CD4-positive, CD25-positive, alpha-beta regulatory T cell (primary cell): ENCODE results near the gene ZFYVE21. TPM values are rescaled to one million over a fixed set of nuclear protein-coding genes. Genes with fewer than 3 reads are reported as not detected.
A peak's percentile ranks its signal among the peaks of the same experiment; 100 is the strongest.

ENCODE experiments used
- ATAC-seq, 2 donors: fragments of 150-1000 bp; cut with Tn5 transposase; one replicate each; pipeline ENCODE4 v1.10.0; 2021; ENCODE audit warnings: low read depth in 2 of 2, moderate number of reproducible peaks in 2 of 2, moderate library complexity in 1 of 2
- DNase-seq, 3 donors: peaks; one replicate each; pipeline versions ENCODE4 v3.0.0 to v3.0.0-alpha.2; 2012 to 2022; ENCODE audit warnings: mixed read lengths in 1 of 3
- H3K27ac ChIP-seq: one replicate; pipeline ENCODE4 v1.7.0; 2013; ENCODE audit warnings: mild to moderate bottlenecking, low read length; ENCODE audit not compliant: insufficient read depth, poor library complexity, severe bottlenecking
- H3K27me3 ChIP-seq: one replicate; pipeline ENCODE4 v1.7.0; 2013; ENCODE audit warnings: low read length; ENCODE audit not compliant: control insufficient read depth, insufficient read depth
- H3K36me3 ChIP-seq: one replicate; pipeline ENCODE4 v1.7.0; 2013; ENCODE audit warnings: mild to moderate bottlenecking, low read length, moderate library complexity; ENCODE audit not compliant: control insufficient read depth, insufficient read depth
- H3K4me1 ChIP-seq: 2 replicates; pipeline ENCODE4 v1.7.0; 2013; ENCODE audit warnings: mild to moderate bottlenecking, low read length; ENCODE audit not compliant: insufficient read depth, control insufficient read depth, poor library complexity, severe bottlenecking
- H3K4me3 ChIP-seq: one replicate; pipeline ENCODE4 v1.7.0; 2013; ENCODE audit warnings: low read depth, mild to moderate bottlenecking, low read length, moderate library complexity
- H3K9me3 ChIP-seq, 2 experiments: 1 replicate in 1 of 2; 2 replicates in 1 of 2; pipeline ENCODE4 v1.7.0; 2013; ENCODE audit warnings: low read length in 2 of 2, mild to moderate bottlenecking in 1 of 2, moderate library complexity in 1 of 2; ENCODE audit not compliant: control insufficient read depth in 2 of 2
- H3K27ac Mint-ChIP-seq, 3 donors: one replicate each; pipeline ENCODE4 v1.8.0; 2020 to 2022; ENCODE audit warnings: mild to moderate bottlenecking in 3 of 3, mixed read lengths in 3 of 3, moderate library complexity in 2 of 3
- H3K27me3 Mint-ChIP-seq: one replicate; pipeline ENCODE4 v1.8.0; 2022; ENCODE audit warnings: mild to moderate bottlenecking, mixed read lengths
- H3K36me3 Mint-ChIP-seq: one replicate; pipeline ENCODE4 v1.8.0; 2020; ENCODE audit warnings: mixed read lengths
- H3K4me1 Mint-ChIP-seq, 4 donors: one replicate each; pipeline ENCODE4 v1.8.0; 2020 to 2022; ENCODE audit warnings: mixed read lengths in 4 of 4, mild to moderate bottlenecking in 1 of 4
- H3K4me3 Mint-ChIP-seq, 4 donors: one replicate each; pipeline ENCODE4 v1.8.0; 2020 to 2022; ENCODE audit warnings: mild to moderate bottlenecking in 4 of 4, mixed read lengths in 4 of 4, moderate library complexity in 3 of 4
- H3K9me3 Mint-ChIP-seq, 7 donors: one replicate each; pipeline ENCODE4 v1.8.0; 2020 to 2022; ENCODE audit warnings: mixed read lengths in 7 of 7, mild to moderate bottlenecking in 3 of 7, moderate library complexity in 2 of 7
- polyA plus RNA-seq, 4 donors: library from polyadenylated mRNA; unstranded; fragments of 300-500 nt; fragmentation: Illumina TruSeq; gene quantifications; one replicate each; pipeline ENCODE4 v1.2.3, GENCODE V29; 2021
- total RNA-seq: library from RNA; stranded (reverse); gene quantifications from one replicate; pipeline ENCODE4 v1.2.3, GENCODE V29; 2022

Gene ZFYVE21
- total and polyA plus RNA-seq, 5 donors from 2014 or later, result 12.1 to 25.0 (median 15.1) TPM

DNA sequence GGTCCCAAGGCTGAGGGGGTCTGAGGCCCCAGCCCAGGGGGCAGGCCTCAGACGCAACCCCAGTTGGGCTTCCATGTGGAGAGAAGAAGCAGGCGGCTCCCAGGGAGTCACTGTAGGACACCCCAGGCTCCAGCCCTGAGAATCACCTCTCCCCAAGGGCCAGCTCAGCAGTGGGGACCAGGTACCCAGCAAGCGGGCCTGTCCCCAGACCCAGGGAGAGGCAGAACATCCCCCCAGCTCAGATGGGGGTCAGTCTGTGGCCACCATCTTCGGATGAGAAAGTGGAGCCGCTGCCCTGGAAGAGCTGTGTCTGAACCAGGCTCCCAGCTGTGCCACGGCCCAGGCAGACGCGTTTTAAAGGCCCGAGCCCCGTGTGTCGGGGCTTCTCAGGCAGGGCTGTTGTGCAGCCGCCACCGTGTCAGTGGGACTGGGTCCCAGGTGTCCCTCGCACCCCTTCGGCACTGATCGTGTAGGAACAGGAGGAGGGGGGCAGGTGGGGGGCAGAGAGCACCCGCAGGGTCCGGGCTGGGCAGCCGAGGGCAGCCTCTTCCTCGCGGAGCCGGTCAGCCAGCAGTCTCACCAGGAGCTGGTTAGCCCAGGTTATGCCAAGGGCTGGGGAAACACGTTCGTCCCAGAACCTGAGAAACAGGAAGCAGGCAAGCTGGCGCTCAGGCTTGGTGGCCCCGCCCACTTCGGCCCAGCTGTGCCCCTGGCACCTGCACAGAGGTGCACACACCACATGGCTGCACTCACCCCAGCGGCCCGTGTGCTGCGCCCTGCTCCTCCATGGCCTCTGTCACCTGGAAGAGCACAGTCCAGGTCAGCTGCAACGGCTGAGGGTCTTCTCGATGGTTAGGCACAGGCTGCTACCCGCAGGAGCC, 17.0 kb upstream of the ZFYVE21 start:
- no peaks in the 10 kb centered on the region for H3K4me1 ChIP-seq
- peaks cover 19% of the 10 kb centered on the region for H3K36me3 Mint-ChIP-seq
- H3K27me3 Mint-ChIP-seq, result no peaks in the 10 kb centered on the region
- H3K27ac ChIP-seq, result no peak overlapping the region
- ATAC-seq (no peak), DNase-seq (no peak)
- peaks cover 0 to 1% (median 0%) of the 10 kb centered on the region in 7 donors for H3K9me3 Mint-ChIP-seq
- H3K9me3 ChIP-seq, result no peaks in the 10 kb centered on the region
- H3K27me3 ChIP-seq, result no peaks in the 10 kb centered on the region
- H3K4me3 Mint-ChIP-seq, result no peak overlapping the region
- peaks cover 4 to 22% (median 7%) of the 10 kb centered on the region in 4 donors for H3K4me1 Mint-ChIP-seq
- H3K36me3 ChIP-seq, result peaks cover 34% of the 10 kb centered on the region
- no peak overlapping the region for H3K27ac Mint-ChIP-seq
- H3K4me3 ChIP-seq, result no peak overlapping the region

DNA sequence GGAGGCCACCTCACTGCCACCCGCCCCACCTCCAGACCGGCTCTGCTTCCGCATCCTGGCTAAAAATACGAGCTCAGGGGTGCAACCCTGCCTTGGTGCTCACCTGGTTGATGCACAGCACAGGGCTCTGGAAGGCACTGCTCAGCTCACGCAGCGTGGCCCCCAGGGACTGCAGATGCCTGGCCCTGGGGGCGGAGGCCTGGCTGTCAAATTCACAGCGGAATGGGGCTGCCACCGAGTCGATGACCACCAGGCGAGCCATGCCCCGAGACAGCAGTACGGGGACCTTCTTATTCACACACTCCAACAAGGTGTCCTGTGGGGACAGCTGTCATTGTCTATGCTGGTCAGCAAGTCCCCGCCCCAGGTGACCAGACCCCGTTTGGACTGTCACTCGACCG, 16.3 kb upstream of the ZFYVE21 start:
- Mint-ChIP-seq H3K4me3 (no peak overlapping the region), H3K27me3 (no peaks in the 10 kb centered on the region), H3K4me1 (peaks cover 6 to 26% (median 9%) of the 10 kb centered on the region in 4 donors), H3K27ac (peak overlapping the region in 1 of 3 donors; percentile 44), H3K9me3 (peaks cover 0 to 1% (median 0%) of the 10 kb centered on the region in 7 donors), H3K36me3 (peaks cover 18% of the 10 kb centered on the region)
- DNase-seq, result no peak
- H3K9me3 ChIP-seq, result no peaks in the 10 kb centered on the region
- no peak for ATAC-seq
- no peaks in the 10 kb centered on the region for H3K4me1 ChIP-seq
- no peak overlapping the region for H3K4me3 ChIP-seq
- H3K27ac ChIP-seq, result no peak overlapping the region
- H3K27me3 ChIP-seq, result no peaks in the 10 kb centered on the region
- peaks cover 29% of the 10 kb centered on the region for H3K36me3 ChIP-seq

- DNase-seq, result no peak
Measured at GRCh38 chr14:103699901-103700752, 15.5 kb upstream of the ZFYVE21 start.

GRCh38 chr14:103700753-103701490, 14.7 kb upstream of the ZFYVE21 start:
- H3K4me3 Mint-ChIP-seq, result no peak overlapping the region
- no peak overlapping the region for H3K27ac Mint-ChIP-seq
- Histone ChIP-seq H3K27me3 (no peaks in the 10 kb centered on the region), H3K4me3 (no peak overlapping the region), H3K9me3 (no peaks in the 10 kb centered on the region), H3K4me1 (no peaks in the 10 kb centered on the region), H3K36me3 (peaks cover 21% of the 10 kb centered on the region), H3K27ac (no peak overlapping the region)
- DNase-seq (no peak), ATAC-seq (no peak)
- peaks cover 0 to 1% (median 0%) of the 10 kb centered on the region in 7 donors for H3K9me3 Mint-ChIP-seq
- peaks cover 6 to 21% (median 8%) of the 10 kb centered on the region in 4 donors for H3K4me1 Mint-ChIP-seq
- peaks cover 15% of the 10 kb centered on the region for H3K36me3 Mint-ChIP-seq
- no peaks in the 10 kb centered on the region for H3K27me3 Mint-ChIP-seq

More at GRCh38 chr14:103699901-103700752, 15.5 kb upstream of the ZFYVE21 start:
- no peak for ATAC-seq
- Histone ChIP-seq H3K4me3 (no peak overlapping the region), H3K9me3 (no peaks in the 10 kb centered on the region), H3K4me1 (no peaks in the 10 kb centered on the region), H3K27ac (no peak overlapping the region), H3K36me3 (peaks cover 26% of the 10 kb centered on the region), H3K27me3 (no peaks in the 10 kb centered on the region)
- peaks cover 18% of the 10 kb centered on the region for H3K36me3 Mint-ChIP-seq
- H3K27me3 Mint-ChIP-seq, result no peaks in the 10 kb centered on the region
- H3K4me1 Mint-ChIP-seq, result peaks cover 6 to 26% (median 9%) of the 10 kb centered on the region in 4 donors
- H3K4me3 Mint-ChIP-seq, result no peak overlapping the region
- peak overlapping the region in 1 of 3 donors; percentile 44 for H3K27ac Mint-ChIP-seq
- peaks cover 0 to 1% (median 0%) of the 10 kb centered on the region in 7 donors for H3K9me3 Mint-ChIP-seq

DNA sequence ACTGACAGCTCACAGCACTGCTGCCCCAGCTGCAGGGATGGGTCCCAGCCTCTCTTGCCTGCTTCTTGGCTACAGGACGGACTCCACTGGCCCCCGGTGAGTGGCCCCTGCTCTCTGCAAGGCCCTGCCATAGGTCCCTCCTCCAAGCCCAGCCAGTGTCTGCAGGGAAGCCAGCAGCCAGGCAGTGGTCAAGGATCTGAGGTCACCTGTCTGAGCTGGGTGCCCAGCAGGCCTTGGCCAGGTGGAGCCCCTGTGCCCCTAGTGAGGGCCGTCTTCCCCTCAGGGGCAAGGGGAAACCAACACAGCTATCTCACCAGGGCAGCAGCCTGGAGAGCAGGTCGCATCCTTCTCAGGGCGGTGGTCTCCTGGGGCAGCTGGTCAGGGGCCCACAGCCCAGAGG, 13.5 kb upstream of the ZFYVE21 start:
- DNase-seq (no peak), ATAC-seq (no peak)
- Mint-ChIP-seq H3K27me3 (no peaks in the 10 kb centered on the region), H3K9me3 (peaks cover 0 to 1% (median 0%) of the 10 kb centered on the region in 7 donors), H3K27ac (no peak overlapping the region), H3K4me1 (peaks cover 0 to 13% (median 4%) of the 10 kb centered on the region in 4 donors), H3K4me3 (no peak overlapping the region), H3K36me3 (peaks cover 14% of the 10 kb centered on the region)
- Histone ChIP-seq H3K4me3 (no peak overlapping the region), H3K9me3 (no peaks in the 10 kb centered on the region), H3K27ac (no peak overlapping the region), H3K27me3 (no peaks in the 10 kb centered on the region), H3K4me1 (no peaks in the 10 kb centered on the region), H3K36me3 (peaks cover 20% of the 10 kb centered on the region)

GRCh38 chr14:103702497-103703432, 12.8 kb upstream of the ZFYVE21 start:
- peaks cover 0 to 1% (median 0%) of the 10 kb centered on the region in 7 donors for H3K9me3 Mint-ChIP-seq
- ATAC-seq, result no peak

More at GRCh38 chr14:103702497-103703432, 12.8 kb upstream of the ZFYVE21 start:
- Histone ChIP-seq H3K36me3 (peaks cover 16% of the 10 kb centered on the region), H3K27me3 (no peaks in the 10 kb centered on the region), H3K4me1 (no peaks in the 10 kb centered on the region), H3K9me3 (no peaks in the 10 kb centered on the region), H3K4me3 (no peak overlapping the region), H3K27ac (no peak overlapping the region)
- Mint-ChIP-seq H3K27ac (no peak overlapping the region), H3K27me3 (no peaks in the 10 kb centered on the region), H3K36me3 (peaks cover 11% of the 10 kb centered on the region), H3K4me1 (peaks cover 0 to 9% (median 3%) of the 10 kb centered on the region in 4 donors), H3K4me3 (no peak overlapping the region)
- DNase-seq, result no peak
